Neural cell (in vitro differentiated cells): ENCODE results near the gene CEP78. TPM values are rescaled to one million over a fixed set of nuclear protein-coding genes. Genes with fewer than 3 reads are reported as not detected.

Experiments
- H2AFZ ChIP-seq: fragments of 200-600, 300-800 bp; sonication (generic), shearing (Covaris generic); 2 replicates; pipeline ENCODE4 v1.6.0; 2014; ENCODE audit warnings: low read depth, mild to moderate bottlenecking, antibody characterized with exemption, low read length, moderate library complexity
- H3F3A ChIP-seq: fragments of 200-600 bp; shearing (Covaris generic); 2 replicates; pipeline ENCODE4 v1.6.1; 2016; ENCODE audit warnings: mild to moderate bottlenecking, moderate library complexity, mixed read lengths, antibody characterized with exemption, low read length; ENCODE audit not compliant: insufficient read depth, poor library complexity, severe bottlenecking
- H3K27ac ChIP-seq: fragments of 200-600, 300-800 bp; sonication (generic), shearing (Covaris generic); 2 replicates; pipeline ENCODE4 v1.5.1; 2014; ENCODE audit warnings: mild to moderate bottlenecking, low read length, moderate library complexity
- H3K27me3 ChIP-seq: fragments of 300-800, 200-600 bp; sonication (generic), shearing (Covaris generic); 2 replicates; pipeline ENCODE4 v1.6.0; 2014; ENCODE audit warnings: mild to moderate bottlenecking, low read depth, low read length, moderate library complexity; ENCODE audit not compliant: insufficient read depth
- H3K36me3 ChIP-seq: fragments of 300-800, 200-600 bp; sonication (generic), shearing (Covaris generic); 2 replicates; pipeline ENCODE4 v1.5.1; 2014; ENCODE audit warnings: mild to moderate bottlenecking, antibody characterized with exemption, low read length, moderate library complexity; ENCODE audit not compliant: insufficient read depth
- H3K4me2 ChIP-seq: fragments of 300-800, 200-600 bp; sonication (generic), shearing (Covaris generic); 2 replicates; pipeline ENCODE4 v1.6.0; 2014; ENCODE audit warnings: mild to moderate bottlenecking, low read length
- H3K4me3 ChIP-seq: fragments of 300-800, 200-600 bp; sonication (generic), shearing (Covaris generic); 2 replicates; pipeline ENCODE4 v1.5.1; 2014; ENCODE audit warnings: mild to moderate bottlenecking, low read length, moderate library complexity
- H3K79me2 ChIP-seq: fragments of 200-600 bp; shearing (Covaris generic); replicated peaks from 2 replicates; pipeline ENCODE4 v1.6.0; 2014; ENCODE audit warnings: mild to moderate bottlenecking, low read length, moderate library complexity; ENCODE audit not compliant: insufficient read depth
- H3K9ac ChIP-seq: fragments of 300-800, 200-600 bp; sonication (generic), shearing (Covaris generic); 2 replicates; pipeline ENCODE4 v1.6.1; 2016; ENCODE audit warnings: mild to moderate bottlenecking, low read length, mixed read lengths
- H3K9me2 ChIP-seq: fragments of 200-600 bp; shearing (Covaris generic); 2 replicates; pipeline ENCODE4 v1.6.1; 2016; ENCODE audit warnings: mild to moderate bottlenecking, low read length, mixed read lengths; ENCODE audit not compliant: insufficient read depth
- H3K9me3 ChIP-seq: fragments of 200-600, 300-800 bp; sonication (generic), shearing (Covaris generic); 2 replicates; pipeline ENCODE4 v1.6.1; 2016; ENCODE audit warnings: mild to moderate bottlenecking, mixed run types, low read length, moderate library complexity, mixed read lengths
- H4K20me1 ChIP-seq: fragments of 200-600 bp; shearing (Covaris generic); 2 replicates; pipeline ENCODE4 v1.6.1; 2016; ENCODE audit warnings: mild to moderate bottlenecking, mixed run types; ENCODE audit not compliant: insufficient read depth
- CTCF ChIP-seq: fragments of 450-650 bp; IDR thresholded peaks from 2 replicates; pipeline ENCODE4 v1.5.1; 2014; ENCODE audit warnings: antibody characterized with exemption, mild to moderate bottlenecking, moderate library complexity; ENCODE audit not compliant: poor library complexity, severe bottlenecking
- EP300 ChIP-seq: fragments of 450-650 bp; conservative IDR thresholded peaks from 2 replicates; pipeline ENCODE4 v1.6.1; 2014; ENCODE audit warnings: antibody characterized with exemption, mild to moderate bottlenecking, moderate library complexity; ENCODE audit not compliant: poor library complexity, severe bottlenecking
- EZH2 ChIP-seq: fragments of 200-600, 300-800 bp; shearing (Covaris generic), sonication (generic); IDR thresholded peaks from 2 replicates; pipeline ENCODE4 v1.6.1; 2014; ENCODE audit warnings: antibody characterized with exemption, low read length, borderline replicate concordance, mild to moderate bottlenecking; ENCODE audit not compliant: insufficient read depth, poor library complexity, severe bottlenecking
- MXI1 ChIP-seq: fragments of 450-650 bp; conservative IDR thresholded peaks from 2 replicates; pipeline ENCODE4 v1.6.1; 2014; ENCODE audit warnings: antibody characterized with exemption, mild to moderate bottlenecking; ENCODE audit not compliant: poor library complexity, severe bottlenecking
- POLR2AphosphoS5 ChIP-seq: IDR thresholded peaks from 2 replicates; pipeline ENCODE4 v1.6.1; 2012
- RAD21 ChIP-seq: fragments of 450-650 bp; conservative IDR thresholded peaks from 2 replicates; pipeline ENCODE4 v1.6.1; 2014; ENCODE audit warnings: antibody characterized with exemption, mild to moderate bottlenecking, moderate library complexity
- REST ChIP-seq: IDR thresholded peaks from 2 replicates; pipeline ENCODE4 v1.6.1; 2012; ENCODE audit warnings: borderline replicate concordance
- SMC3 ChIP-seq: fragments of 450-650 bp; conservative IDR thresholded peaks from 2 replicates; pipeline ENCODE4 v1.6.1; 2014; ENCODE audit warnings: antibody characterized with exemption, mild to moderate bottlenecking, moderate library complexity; ENCODE audit not compliant: poor library complexity
- TAF1 ChIP-seq: IDR thresholded peaks from 2 replicates; pipeline ENCODE4 v1.6.1; 2012; ENCODE audit warnings: low read depth
- polyA plus RNA-seq: library from polyadenylated mRNA; depleted of rRNA; stranded (reverse); fragments of >200 nt; gene quantifications from 2 replicates; pipeline ENCODE4 v1.2.3, GENCODE V29; 2014

CEP78 gene
- polyA plus RNA-seq, 1 donor from 2014 or later = 57.8 TPM

GRCh38 chr9:78235256-78235761 is 566 bp upstream of the CEP78 start:
- H4K20me1 ChIP-seq = no peaks in the 10 kb centered on the region
- no peaks in the 10 kb centered on the region for H3K27me3 ChIP-seq
- peak overlapping the region; percentile 91 for H2AFZ ChIP-seq
- peak overlapping the region; percentile 74 for H3K27ac ChIP-seq
- no peaks in the 10 kb centered on the region for H3K9me2 ChIP-seq
- H3K4me3 ChIP-seq = peak overlapping the region; percentile 96
- TF ChIP-seq TAF1 = no peak
- no peak for TF ChIP-seq EP300
- no peak for TF ChIP-seq POLR2AphosphoS5
- TF ChIP-seq EZH2 = no peak
- no peak for TF ChIP-seq REST
- no peak for TF ChIP-seq SMC3
- no peak for TF ChIP-seq MXI1
- no peak for TF ChIP-seq RAD21
- TF ChIP-seq CTCF = no peak
- H3K9ac ChIP-seq = peak overlapping the region; percentile 79
- no peaks in the 10 kb centered on the region for H3F3A ChIP-seq
- no peaks in the 10 kb centered on the region for H3K36me3 ChIP-seq
- H3K79me2 ChIP-seq = peaks cover 7% of the 10 kb centered on the region
- no peaks in the 10 kb centered on the region for H3K9me3 ChIP-seq
- H3K4me2 ChIP-seq = peak overlapping the region; percentile 46

DNA sequence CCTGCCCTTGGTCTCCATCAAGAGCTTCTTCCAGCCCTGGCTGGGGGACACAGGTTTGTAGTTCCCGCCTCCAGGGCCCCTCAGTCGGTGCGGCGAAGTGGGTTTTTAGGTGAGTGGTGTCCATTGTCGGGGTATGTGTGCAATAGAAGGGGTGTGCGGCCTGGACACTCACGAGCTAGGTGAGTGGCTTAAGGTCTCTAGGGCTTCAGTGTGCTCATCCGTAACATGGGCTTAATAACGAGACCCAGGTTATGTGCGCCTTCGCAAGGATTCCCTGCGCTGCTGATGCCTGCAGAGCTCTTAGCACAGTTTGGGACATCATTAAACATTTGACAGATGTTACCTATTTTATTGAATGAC is 656 bp downstream of the CEP78 start:
- TF ChIP-seq MXI1 = peak; percentile 41
- TF ChIP-seq EP300 = no peak
- H4K20me1 ChIP-seq = no peaks in the 10 kb centered on the region
- no peaks in the 10 kb centered on the region for H3F3A ChIP-seq
- peak overlapping the region; percentile 79 for H3K9ac ChIP-seq
- H3K79me2 ChIP-seq = peaks cover 7% of the 10 kb centered on the region
- peak overlapping the region; percentile 74 for H3K27ac ChIP-seq
- H2AFZ ChIP-seq = peak overlapping the region; percentile 91
- H3K4me3 ChIP-seq = peak overlapping the region; percentile 96
- no peaks in the 10 kb centered on the region for H3K9me3 ChIP-seq
- peak overlapping the region; percentile 11 for H3K4me2 ChIP-seq
- no peaks in the 10 kb centered on the region for H3K36me3 ChIP-seq
- H3K27me3 ChIP-seq = no peaks in the 10 kb centered on the region
- no peaks in the 10 kb centered on the region for H3K9me2 ChIP-seq
